ENCODE data around the gene FAM83G. TPM values are rescaled to one million over a fixed set of nuclear protein-coding genes. Genes with fewer than 3 reads are reported as not detected.
A peak's percentile ranks its signal among the peaks of the same experiment; 100 is the strongest.

Gene FAM83G
- total RNA-seq, 1 experiment from 2014 or later: 31.4 TPM

DNA sequence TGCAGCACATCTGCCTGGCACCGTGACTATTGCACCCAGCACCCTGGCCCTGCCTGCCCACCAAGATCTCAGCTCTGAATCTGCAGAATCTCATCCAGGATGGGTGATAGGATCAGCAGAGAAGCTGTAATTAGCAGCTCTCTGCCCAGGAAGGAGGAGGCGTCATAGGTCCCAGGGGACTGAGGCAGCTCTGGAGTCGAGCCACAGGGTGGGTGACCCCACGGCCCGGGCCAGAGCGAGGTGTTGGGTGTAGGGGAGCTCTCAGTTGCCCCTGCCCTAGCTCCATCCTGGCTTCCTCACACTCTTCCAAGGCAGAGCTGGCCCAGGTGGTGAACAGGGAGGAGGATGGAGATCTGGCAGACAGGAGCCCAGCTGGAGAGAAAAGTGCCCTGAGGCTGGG is 18.2 kb upstream of the FAM83G start:
- peak overlapping the region; percentile 32; the same call in 1 of the 2 replicates for H3K27ac Mint-ChIP-seq
- CTCF ChIA-PET: interaction anchor here (2.5 kb wide), 1 partner anchor 61 kb away, joined by 20 read pairs; no protein-coding TSS in a partner anchor
- no peak for ATAC-seq

GRCh38 chr17:19022128-19022527 is 17.6 kb upstream of the FAM83G start:
- POLR2A ChIA-PET: interaction anchor here (1.2 kb wide), 1 partner anchor 11 kb away, joined by 3 read pairs; no protein-coding TSS in a partner anchor
- H3K9me3 Mint-ChIP-seq: no peaks in the 10 kb centered on the region

More for the DNA sequence above, 18.2 kb upstream of the FAM83G start:
- H3K27me3 Mint-ChIP-seq (ENCODE audit: low read depth): no peaks in the 10 kb centered on the region; the same call in 1 of the 2 replicates
- TF ChIP-seq ATF3 (CRISPR knock-in tag; conservative IDR thresholded peaks at IDR 0.05): no peak
- TF ChIP-seq ZNF512 (CRISPR knock-in tag; IDR thresholded peaks at IDR 0.05; ENCODE audit: borderline replicate concordance): no peak
- no peak for TF ChIP-seq NFE2L1 (CRISPR knock-in tag; IDR thresholded peaks at IDR 0.05)
- TF ChIP-seq ZNF425 (CRISPR knock-in tag; conservative IDR thresholded peaks at IDR 0.05): no peak
- no peak for TF ChIP-seq ZBTB21 (CRISPR knock-in tag; IDR thresholded peaks at IDR 0.05; ENCODE audit: borderline replicate concordance)
- no peak for TF ChIP-seq ZNF138 (CRISPR knock-in tag; conservative IDR thresholded peaks at IDR 0.05)
- no peak for TF ChIP-seq ERG (CRISPR knock-in tag; IDR thresholded peaks at IDR 0.05)
- no peak for TF ChIP-seq ZNF232 (CRISPR knock-in tag; IDR thresholded peaks at IDR 0.05)
- no peak for TF ChIP-seq EMX1 (CRISPR knock-in tag; IDR thresholded peaks at IDR 0.05)
- TF ChIP-seq JUN (CRISPR knock-in tag; IDR thresholded peaks at IDR 0.05): no peak
- TF ChIP-seq SOX15 (CRISPR knock-in tag; IDR thresholded peaks at IDR 0.05): no peak
- TF ChIP-seq IRF2 (CRISPR knock-in tag; IDR thresholded peaks at IDR 0.05; ENCODE audit: borderline replicate concordance, low read depth): no peak
- H3K9me3 Mint-ChIP-seq: no peaks in the 10 kb centered on the region
- POLR2A ChIA-PET: interaction anchor here (1.2 kb wide), 1 partner anchor 11 kb away, joined by 3 read pairs; no protein-coding TSS in a partner anchor
- 0 out of 2 replicates have a peak, but pooled peaks cover 3% of the 10 kb centered on the region for H3K4me1 Mint-ChIP-seq
- no peak overlapping the region for H3K4me3 Mint-ChIP-seq
- no peaks in the 10 kb centered on the region for H3K36me3 Mint-ChIP-seq
- DNase-seq (ENCODE audit: low spot score): no peak

More at GRCh38 chr17:19022128-19022527, 17.6 kb upstream of the FAM83G start:
- no peaks in the 10 kb centered on the region; the same call in 1 of the 2 replicates for H3K27me3 Mint-ChIP-seq (ENCODE audit: low read depth)
- no peaks in the 10 kb centered on the region for H3K36me3 Mint-ChIP-seq
- no peak for TF ChIP-seq CTCF (IDR thresholded peaks at IDR 0.05)
- TF ChIP-seq JUN (CRISPR knock-in tag; IDR thresholded peaks at IDR 0.05): no peak
- no peak for TF ChIP-seq STAT6 (CRISPR knock-in tag; conservative IDR thresholded peaks at IDR 0.05; ENCODE audit: low read depth)
- TF ChIP-seq NR1H2 (CRISPR knock-in tag; IDR thresholded peaks at IDR 0.05): no peak
- TF ChIP-seq ATF3 (CRISPR knock-in tag; conservative IDR thresholded peaks at IDR 0.05): no peak
- no peak for TF ChIP-seq ZNF138 (CRISPR knock-in tag; conservative IDR thresholded peaks at IDR 0.05)
- no peak for TF ChIP-seq ZBTB21 (CRISPR knock-in tag; IDR thresholded peaks at IDR 0.05; ENCODE audit: borderline replicate concordance)
- TF ChIP-seq FOXP1 (CRISPR knock-in tag; IDR thresholded peaks at IDR 0.05; ENCODE audit: borderline replicate concordance): no peak
- TF ChIP-seq ZNF512 (CRISPR knock-in tag; IDR thresholded peaks at IDR 0.05; ENCODE audit: borderline replicate concordance): no peak
- no peak for ATAC-seq
- no peak for DNase-seq (ENCODE audit: low spot score)
- CTCF ChIA-PET: interaction anchor here (2.5 kb wide), 1 partner anchor 60 kb away, joined by 20 read pairs; no protein-coding TSS in a partner anchor
- 0 out of 2 replicates have a peak, but pooled peaks cover 3% of the 10 kb centered on the region for H3K4me1 Mint-ChIP-seq
- no peak overlapping the region for H3K4me3 Mint-ChIP-seq
- no peak overlapping the region for H3K27ac Mint-ChIP-seq
